H1 (cell line): ENCODE results near the gene CRX. TPM values are rescaled to one million over a fixed set of nuclear protein-coding genes. Genes with fewer than 3 reads are reported as not detected.

Experiments
- ATF2 ChIP-seq: IDR thresholded peaks from 2 replicates; pipeline ENCODE4 v1.6.1; 2012; ENCODE audit warnings: low read length, inconsistent platforms
- CHD7 ChIP-seq: fragments of 300-600 bp; sonication (generic); IDR thresholded peaks from 2 replicates; pipeline ENCODE4 v1.7.1; 2012; ENCODE audit warnings: low read length, moderate library complexity, mild to moderate bottlenecking, inconsistent platforms; ENCODE audit not compliant: insufficient replicate concordance
- GABPA ChIP-seq: IDR thresholded peaks from 2 replicates; pipeline ENCODE4 v1.6.1; 2011; ENCODE audit warnings: mild to moderate bottlenecking, low read length, moderate library complexity, borderline replicate concordance; ENCODE audit not compliant: insufficient read depth
- KDM1A ChIP-seq: fragments of 200-600, 300-600 bp; sonication (generic); IDR thresholded peaks from 2 replicates; pipeline ENCODE4 v1.7.1; 2016; ENCODE audit warnings: mild to moderate bottlenecking, low read length, borderline replicate concordance
- KDM5A ChIP-seq: fragments of 200-600 bp; IDR thresholded peaks from 2 replicates; pipeline ENCODE4 v1.7.1; 2012; ENCODE audit warnings: mild to moderate bottlenecking, low read length, inconsistent platforms, mixed read lengths
- POU5F1 ChIP-seq: IDR thresholded peaks from 2 replicates; pipeline ENCODE4 v1.6.1; 2011; ENCODE audit warnings: low read depth, mild to moderate bottlenecking, low read length, moderate library complexity
- SP2 ChIP-seq: IDR thresholded peaks from 2 replicates; pipeline ENCODE4 v1.6.1; 2012; ENCODE audit warnings: mild to moderate bottlenecking, low read length, inconsistent platforms
- TAF1 ChIP-seq: IDR thresholded peaks from 2 replicates; pipeline ENCODE4 v1.6.1; 2011; ENCODE audit warnings: mild to moderate bottlenecking, low read depth, low read length
- TCF12 ChIP-seq: IDR thresholded peaks from 2 replicates; pipeline ENCODE4 v1.6.1; 2011; ENCODE audit warnings: low read depth, mild to moderate bottlenecking, low read length
- USF2 ChIP-seq: IDR thresholded peaks from 2 replicates; pipeline ENCODE4 v1.6.1; 2011; ENCODE audit warnings: low read length, improper control_type of control experiment
- polyA plus RNA-seq, 7 experiments: library from polyadenylated mRNA; depleted of rRNA in 3 of 7; stranded (reverse) in 5 of 7; unstranded in 2 of 7; fragments of >200 nt in 5 of 7; fragments of 200-250 nt in 2 of 7; gene quantifications; 1 replicate in 5 of 7; 2 replicates in 1 of 7; 4 replicates in 1 of 7; pipeline versions ENCODE4 v1.2.1 to v1.2.3, GENCODE V29; 2011 to 2013; ENCODE audit warnings: missing spikeins in 2 of 7, mixed read lengths in 2 of 7
- total RNA-seq: library from RNA; stranded (reverse); fragmentation: NEBNext Ultra II Directional; extraction: Animal tissue kit (Norgen Biotek cat#: 25700); gene quantifications from 2 replicates; pipeline ENCODE4 v1.2.1, GENCODE V29; 2021

CRX gene
- total and polyA plus RNA-seq, 2 of the 8 experiments (the other 6 are each of a cell fraction or from before 2014, with no cell fraction given): 0.08 TPM; not detected in 1

GRCh38 chr19:47891622-47891922 is 69.8 kb downstream of the CRX start (continued):
- TF ChIP-seq CHD7 (no peak), USF2 (no peak), TAF1 (no peak), TCF12 (no peak), POU5F1 (no peak), GABPA (no peak), SP2 (no peak), KDM5A (no peak), KDM1A (no peak), ATF2 (no peak)
